SK-N-SH treated with all-trans-retinoic acid at 6 μM for 48 hours (cell line): ENCODE data around the gene ULBP1.

Source experiments
- ATAC-seq: fragments of 200-7000 bp; cut with Tn5 transposase; 3 replicates; pipeline ENCODE4 v1.9.1; 2020; ENCODE audit warnings: mild to moderate bottlenecking, moderate library complexity
- ARNTL ChIP-seq: fragments of 450-650 bp; formaldehyde crosslinking; IDR thresholded peaks from 2 replicates; pipeline ENCODE4 v1.5.0; 2020; ENCODE audit warnings: low read depth, mild to moderate bottlenecking, moderate library complexity, borderline replicate concordance
- CSDC2 ChIP-seq: fragments of 250-450 bp; sonication (Bioruptor Pico); IDR thresholded peaks from 2 replicates; pipeline ENCODE4 v1.5.0; 2020; ENCODE audit warnings: mild to moderate bottlenecking, moderate library complexity
- ESRRG ChIP-seq: fragments of 250-450 bp; sonication (Bioruptor Pico); IDR thresholded peaks from 2 replicates; pipeline ENCODE4 v1.6.1; 2021; ENCODE audit warnings: mild to moderate bottlenecking
- ISL1 ChIP-seq: fragments of 250-450 bp; sonication (Bioruptor Pico); IDR thresholded peaks from 2 replicates; pipeline ENCODE4 v2.1.2; 2022; ENCODE audit warnings: mild to moderate bottlenecking, moderate library complexity
- OSR1 ChIP-seq: fragments of 250-450 bp; sonication (Bioruptor Pico); IDR thresholded peaks from 2 replicates; pipeline ENCODE4 v1.8.0; 2022; ENCODE audit warnings: moderate library complexity, mild to moderate bottlenecking, inconsistent platforms
- RARB ChIP-seq: fragments of 250-450 bp; sonication (Bioruptor Pico); IDR thresholded peaks from 2 replicates; pipeline ENCODE4 v1.8.0; 2021; ENCODE audit warnings: mild to moderate bottlenecking, moderate library complexity
- SNAI2 ChIP-seq: fragments of 250-450 bp; sonication (Bioruptor Pico); IDR thresholded peaks from 2 replicates; pipeline ENCODE4 v1.5.0; 2020; ENCODE audit warnings: mild to moderate bottlenecking, moderate library complexity
- TCF4 ChIP-seq: fragments of 250-450 bp; sonication (Bioruptor Pico); IDR thresholded peaks from 2 replicates; pipeline ENCODE4 v1.8.0; 2021; ENCODE audit warnings: mild to moderate bottlenecking, moderate library complexity, borderline replicate concordance
- TOX ChIP-seq: fragments of 250-450 bp; sonication (Bioruptor Pico); IDR thresholded peaks from 2 replicates; pipeline ENCODE4 v1.8.0; 2021; ENCODE audit warnings: mild to moderate bottlenecking, moderate library complexity, borderline replicate concordance
- ZC3H10 ChIP-seq: fragments of 250-450 bp; sonication (Bioruptor Pico); IDR thresholded peaks from 2 replicates; pipeline ENCODE4 v1.5.1; 2021; ENCODE audit warnings: mild to moderate bottlenecking, moderate library complexity
- ZFP3 ChIP-seq: fragments of 250-450 bp; sonication (Bioruptor Pico); IDR thresholded peaks from 2 replicates; pipeline ENCODE4 v1.5.0; 2020; ENCODE audit warnings: mild to moderate bottlenecking, moderate library complexity
- ZFP30 ChIP-seq: fragments of 450-650 bp; formaldehyde crosslinking; IDR thresholded peaks from 2 replicates; pipeline ENCODE4 v1.5.0; 2022; ENCODE audit warnings: mild to moderate bottlenecking, moderate library complexity
- ZNF70 ChIP-seq: fragments of 450-650 bp; formaldehyde crosslinking; IDR thresholded peaks from 2 replicates; pipeline ENCODE4 v1.5.0; 2020; ENCODE audit warnings: mild to moderate bottlenecking, moderate library complexity
- ZNF8 ChIP-seq: fragments of 450-650 bp; formaldehyde crosslinking; IDR thresholded peaks from 2 replicates; pipeline ENCODE4 v1.5.0; 2020; ENCODE audit warnings: mild to moderate bottlenecking, moderate library complexity
- TF ChIP-seq, protein P1 (sequence below): fragments of 250-450 bp; sonication (Bioruptor Pico); IDR thresholded peaks from 2 replicates; pipeline ENCODE4 v1.8.0; 2020; ENCODE audit warnings: mild to moderate bottlenecking, moderate library complexity, borderline replicate concordance
- TF ChIP-seq, protein P2 (sequence below): fragments of 250-450 bp; sonication (Bioruptor Pico); IDR thresholded peaks from 2 replicates; pipeline ENCODE4 v1.5.1; 2020; ENCODE audit warnings: low read depth, mild to moderate bottlenecking, moderate library complexity
- TF ChIP-seq, protein P3 (sequence below): fragments of 250-450 bp; sonication (Bioruptor Pico); IDR thresholded peaks from 2 replicates; pipeline ENCODE4 v1.5.0; 2020; ENCODE audit warnings: mild to moderate bottlenecking, moderate library complexity
- TF ChIP-seq, protein P4 (sequence below): fragments of 250-450 bp; sonication (Bioruptor Pico); IDR thresholded peaks from 2 replicates; pipeline ENCODE4 v1.5.1; 2021; ENCODE audit warnings: mild to moderate bottlenecking, moderate library complexity

ULBP1 gene

DNA sequence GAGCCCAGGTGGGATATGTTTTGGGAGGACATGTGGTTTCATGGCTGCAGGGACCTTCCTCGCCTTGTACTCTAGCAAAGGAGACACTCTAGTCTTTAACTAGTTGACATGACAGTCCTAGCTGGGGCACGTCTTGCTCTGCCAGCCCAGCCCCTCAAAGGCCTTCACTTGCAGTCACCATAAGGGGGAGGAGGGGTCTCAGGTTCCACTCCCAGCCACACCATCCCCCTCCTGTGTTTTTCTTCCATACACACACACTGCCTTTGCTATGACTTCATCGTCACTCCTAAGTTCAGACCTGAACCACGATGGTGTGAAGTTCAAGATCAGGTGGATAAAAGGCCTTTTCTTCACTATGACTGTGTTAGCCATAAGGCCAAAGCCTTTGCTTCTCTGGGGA is 13.5 kb downstream of the ULBP1 start (continued):
- TF ChIP-seq TOX (CRISPR knock-in tag) (no peak), ZC3H10 (CRISPR knock-in tag) (no peak), ZFP3 (CRISPR knock-in tag) (no peak), ESRRG (CRISPR knock-in tag) (no peak), ZNF70 (CRISPR knock-in tag) (no peak), ARNTL (CRISPR knock-in tag) (no peak)
- TF ChIP-seq, protein P1, sequence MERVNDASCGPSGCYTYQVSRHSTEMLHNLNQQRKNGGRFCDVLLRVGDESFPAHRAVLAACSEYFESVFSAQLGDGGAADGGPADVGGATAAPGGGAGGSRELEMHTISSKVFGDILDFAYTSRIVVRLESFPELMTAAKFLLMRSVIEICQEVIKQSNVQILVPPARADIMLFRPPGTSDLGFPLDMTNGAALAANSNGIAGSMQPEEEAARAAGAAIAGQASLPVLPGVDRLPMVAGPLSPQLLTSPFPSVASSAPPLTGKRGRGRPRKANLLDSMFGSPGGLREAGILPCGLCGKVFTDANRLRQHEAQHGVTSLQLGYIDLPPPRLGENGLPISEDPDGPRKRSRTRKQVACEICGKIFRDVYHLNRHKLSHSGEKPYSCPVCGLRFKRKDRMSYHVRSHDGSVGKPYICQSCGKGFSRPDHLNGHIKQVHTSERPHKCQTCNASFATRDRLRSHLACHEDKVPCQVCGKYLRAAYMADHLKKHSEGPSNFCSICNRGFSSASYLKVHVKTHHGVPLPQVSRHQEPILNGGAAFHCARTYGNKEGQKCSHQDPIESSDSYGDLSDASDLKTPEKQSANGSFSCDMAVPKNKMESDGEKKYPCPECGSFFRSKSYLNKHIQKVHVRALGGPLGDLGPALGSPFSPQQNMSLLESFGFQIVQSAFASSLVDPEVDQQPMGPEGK (CRISPR knock-in tag) = no peak
- TF ChIP-seq, protein P2, sequence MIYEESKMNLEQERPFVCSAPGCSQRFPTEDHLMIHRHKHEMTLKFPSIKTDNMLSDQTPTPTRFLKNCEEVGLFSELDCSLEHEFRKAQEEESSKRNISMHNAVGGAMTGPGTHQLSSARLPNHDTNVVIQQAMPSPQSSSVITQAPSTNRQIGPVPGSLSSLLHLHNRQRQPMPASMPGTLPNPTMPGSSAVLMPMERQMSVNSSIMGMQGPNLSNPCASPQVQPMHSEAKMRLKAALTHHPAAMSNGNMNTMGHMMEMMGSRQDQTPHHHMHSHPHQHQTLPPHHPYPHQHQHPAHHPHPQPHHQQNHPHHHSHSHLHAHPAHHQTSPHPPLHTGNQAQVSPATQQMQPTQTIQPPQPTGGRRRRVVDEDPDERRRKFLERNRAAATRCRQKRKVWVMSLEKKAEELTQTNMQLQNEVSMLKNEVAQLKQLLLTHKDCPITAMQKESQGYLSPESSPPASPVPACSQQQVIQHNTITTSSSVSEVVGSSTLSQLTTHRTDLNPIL (CRISPR knock-in tag) = no peak

DNA sequence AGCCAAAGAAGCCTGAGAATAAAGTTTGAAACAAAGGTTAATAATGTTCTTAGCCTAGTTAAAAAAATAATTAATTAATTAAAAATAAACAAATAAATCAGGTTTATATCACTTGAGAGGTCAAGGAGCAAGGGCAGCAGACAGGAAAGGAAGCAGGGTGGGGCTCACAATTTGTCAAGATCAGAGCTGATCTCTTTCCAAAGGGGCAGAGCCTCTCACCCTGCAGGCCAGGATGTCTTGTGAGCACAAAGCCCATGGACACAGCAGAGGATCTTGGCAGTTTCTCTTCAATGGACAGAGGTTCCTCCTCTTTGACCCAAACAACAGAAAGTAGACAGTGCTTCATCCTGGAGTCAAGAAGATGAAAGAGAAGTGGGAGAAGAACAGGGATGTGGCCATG is 14.9 kb downstream of the ULBP1 start:
- no peak for ATAC-seq

DNA sequence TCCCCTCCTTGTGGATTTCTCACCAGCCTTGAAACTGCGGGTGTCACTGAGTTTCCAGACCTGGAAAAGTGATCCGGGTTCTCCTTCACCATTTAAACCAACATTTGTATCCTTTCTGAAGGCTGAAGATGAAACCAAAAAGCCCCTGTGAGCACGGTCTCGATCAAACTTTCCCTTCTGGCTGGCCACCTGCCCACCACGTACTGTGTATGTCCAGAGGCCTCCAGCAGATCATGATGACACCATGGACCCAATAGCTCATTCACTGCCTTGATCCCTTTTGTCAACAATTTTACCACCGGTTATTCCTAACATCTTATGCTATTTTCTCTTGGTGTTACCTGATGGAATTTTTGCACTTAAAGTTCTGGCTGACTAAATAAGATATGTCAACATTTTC is 15.6 kb downstream of the ULBP1 start:
- no peak for ATAC-seq
- TF ChIP-seq, protein P3, sequence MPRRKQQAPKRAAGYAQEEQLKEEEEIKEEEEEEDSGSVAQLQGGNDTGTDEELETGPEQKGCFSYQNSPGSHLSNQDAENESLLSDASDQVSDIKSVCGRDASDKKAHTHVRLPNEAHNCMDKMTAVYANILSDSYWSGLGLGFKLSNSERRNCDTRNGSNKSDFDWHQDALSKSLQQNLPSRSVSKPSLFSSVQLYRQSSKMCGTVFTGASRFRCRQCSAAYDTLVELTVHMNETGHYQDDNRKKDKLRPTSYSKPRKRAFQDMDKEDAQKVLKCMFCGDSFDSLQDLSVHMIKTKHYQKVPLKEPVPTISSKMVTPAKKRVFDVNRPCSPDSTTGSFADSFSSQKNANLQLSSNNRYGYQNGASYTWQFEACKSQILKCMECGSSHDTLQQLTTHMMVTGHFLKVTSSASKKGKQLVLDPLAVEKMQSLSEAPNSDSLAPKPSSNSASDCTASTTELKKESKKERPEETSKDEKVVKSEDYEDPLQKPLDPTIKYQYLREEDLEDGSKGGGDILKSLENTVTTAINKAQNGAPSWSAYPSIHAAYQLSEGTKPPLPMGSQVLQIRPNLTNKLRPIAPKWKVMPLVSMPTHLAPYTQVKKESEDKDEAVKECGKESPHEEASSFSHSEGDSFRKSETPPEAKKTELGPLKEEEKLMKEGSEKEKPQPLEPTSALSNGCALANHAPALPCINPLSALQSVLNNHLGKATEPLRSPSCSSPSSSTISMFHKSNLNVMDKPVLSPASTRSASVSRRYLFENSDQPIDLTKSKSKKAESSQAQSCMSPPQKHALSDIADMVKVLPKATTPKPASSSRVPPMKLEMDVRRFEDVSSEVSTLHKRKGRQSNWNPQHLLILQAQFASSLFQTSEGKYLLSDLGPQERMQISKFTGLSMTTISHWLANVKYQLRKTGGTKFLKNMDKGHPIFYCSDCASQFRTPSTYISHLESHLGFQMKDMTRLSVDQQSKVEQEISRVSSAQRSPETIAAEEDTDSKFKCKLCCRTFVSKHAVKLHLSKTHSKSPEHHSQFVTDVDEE = no peak
- TF ChIP-seq CSDC2 (CRISPR knock-in tag) = no peak
- TF ChIP-seq, protein P1 (CRISPR knock-in tag) = no peak
- TF ChIP-seq TCF4 (CRISPR knock-in tag) = no peak
- TF ChIP-seq, protein P2 (CRISPR knock-in tag) = no peak
- TF ChIP-seq, protein P4, sequence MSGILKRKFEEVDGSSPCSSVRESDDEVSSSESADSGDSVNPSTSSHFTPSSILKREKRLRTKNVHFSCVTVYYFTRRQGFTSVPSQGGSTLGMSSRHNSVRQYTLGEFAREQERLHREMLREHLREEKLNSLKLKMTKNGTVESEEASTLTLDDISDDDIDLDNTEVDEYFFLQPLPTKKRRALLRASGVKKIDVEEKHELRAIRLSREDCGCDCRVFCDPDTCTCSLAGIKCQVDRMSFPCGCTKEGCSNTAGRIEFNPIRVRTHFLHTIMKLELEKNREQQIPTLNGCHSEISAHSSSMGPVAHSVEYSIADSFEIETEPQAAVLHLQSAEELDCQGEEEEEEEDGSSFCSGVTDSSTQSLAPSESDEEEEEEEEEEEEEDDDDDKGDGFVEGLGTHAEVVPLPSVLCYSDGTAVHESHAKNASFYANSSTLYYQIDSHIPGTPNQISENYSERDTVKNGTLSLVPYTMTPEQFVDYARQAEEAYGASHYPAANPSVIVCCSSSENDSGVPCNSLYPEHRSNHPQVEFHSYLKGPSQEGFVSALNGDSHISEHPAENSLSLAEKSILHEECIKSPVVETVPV (CRISPR knock-in tag) = no peak
- no peak for TF ChIP-seq SNAI2 (CRISPR knock-in tag)
- TF ChIP-seq RARB (CRISPR knock-in tag) = no peak

More for the DNA sequence above, 14.9 kb downstream of the ULBP1 start:
- TF ChIP-seq ISL1 (CRISPR knock-in tag) (no peak), OSR1 (CRISPR knock-in tag) (no peak)

DNA sequence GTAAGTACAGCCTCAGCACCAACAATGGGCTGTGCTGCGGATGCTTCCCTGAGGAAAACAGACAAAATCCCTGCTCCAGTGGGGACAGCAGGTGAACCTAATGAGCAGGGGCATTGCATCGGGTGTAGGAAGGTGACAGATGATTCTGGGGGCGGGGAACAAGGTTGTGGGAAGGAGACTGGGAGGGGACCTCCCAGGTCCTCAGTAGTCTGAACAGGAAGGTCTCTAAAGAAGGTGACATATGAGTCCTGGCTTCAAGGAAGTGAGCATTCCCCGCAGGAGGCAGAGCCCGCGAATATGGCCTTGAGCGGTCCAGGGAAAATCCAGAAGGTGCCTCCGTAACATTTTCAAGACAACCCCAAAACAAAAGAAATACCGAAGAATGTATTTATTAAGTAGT is 19.4 kb downstream of the ULBP1 start:
- no peak for ATAC-seq
- no peak for TF ChIP-seq ZFP30 (CRISPR knock-in tag)
- TF ChIP-seq ESRRG (CRISPR knock-in tag) = no peak
- TF ChIP-seq, protein P4 (CRISPR knock-in tag) = no peak
- TF ChIP-seq ZNF8 (CRISPR knock-in tag) = no peak
- no peak for TF ChIP-seq RARB (CRISPR knock-in tag)
- TF ChIP-seq, all 23 proteins: peak for 0
